Mucosa of descending colon (tissue), 3 donors: ENCODE measurements around the gene NCF2. TPM values are rescaled to one million over a fixed set of nuclear protein-coding genes. Genes with fewer than 3 reads are reported as not detected.

Experiments
- ATAC-seq: fragments of 200-7000 bp; cut with Tn5 transposase; one replicate; pipeline ENCODE4 v1.9.1; 2020; ENCODE audit warnings: mild to moderate bottlenecking, moderate library complexity
- DNase-seq, 3 donors: peaks; one replicate each; pipeline ENCODE4 v3.0.0-alpha.2; 2020
- H3K36me3 ChIP-seq: fragments of 200-600 bp; one replicate; pipeline ENCODE4 v1.8.0; 2021; ENCODE audit warnings: low read depth, mild to moderate bottlenecking
- H3K4me1 ChIP-seq: fragments of 200-600 bp; one replicate; pipeline ENCODE4 v1.8.0; 2021; ENCODE audit warnings: low read depth, mild to moderate bottlenecking
- H3K4me3 ChIP-seq: fragments of 200-600 bp; one replicate; pipeline ENCODE4 v1.8.0; 2021; ENCODE audit warnings: mild to moderate bottlenecking
- H3K9me3 ChIP-seq: fragments of 200-600 bp; one replicate; pipeline ENCODE4 v1.8.0; 2021; ENCODE audit warnings: mild to moderate bottlenecking
- intact Hi-C, 2 donors: fragments of 100-400 bp; cut with DNase I in 1 of 2; cut with micrococcal nuclease in 1 of 2; formaldehyde crosslinking; loops; one replicate each; pipeline versions ENCODE4 v1.11.0 to v1.11.1; 2022; cut with DNase I, micrococcal nuclease
- total RNA-seq, 3 donors: library from RNA; stranded (reverse); fragmentation: NEBNext Ultra II Directional in 2 of 3; extraction: Animal tissue kit (Norgen Biotek cat#: 25700) in 2 of 3; gene quantifications; one replicate each; pipeline versions ENCODE4 v1.2.1 to v1.2.4, GENCODE V29; 2021 to 2023
- TF ChIP-seq, protein P1 (sequence below): fragments of 200-600 bp; IDR thresholded peaks from one replicate; pipeline ENCODE4 v1.8.0; 2022; ENCODE audit warnings: antibody characterized with exemption, mild to moderate bottlenecking
- donor health status: DM: no; HTN: no; CAD: no; lungs with moderate emphysema.
- donor health status: DM: no; HTN: no; CAD: no.
- donor health status: DM: no; HTN: yes; CAD: no.

The NCF2 gene
- total RNA-seq, 3 donors from 2014 or later = 2.0 to 8.9 (median 8.3) TPM

DNA sequence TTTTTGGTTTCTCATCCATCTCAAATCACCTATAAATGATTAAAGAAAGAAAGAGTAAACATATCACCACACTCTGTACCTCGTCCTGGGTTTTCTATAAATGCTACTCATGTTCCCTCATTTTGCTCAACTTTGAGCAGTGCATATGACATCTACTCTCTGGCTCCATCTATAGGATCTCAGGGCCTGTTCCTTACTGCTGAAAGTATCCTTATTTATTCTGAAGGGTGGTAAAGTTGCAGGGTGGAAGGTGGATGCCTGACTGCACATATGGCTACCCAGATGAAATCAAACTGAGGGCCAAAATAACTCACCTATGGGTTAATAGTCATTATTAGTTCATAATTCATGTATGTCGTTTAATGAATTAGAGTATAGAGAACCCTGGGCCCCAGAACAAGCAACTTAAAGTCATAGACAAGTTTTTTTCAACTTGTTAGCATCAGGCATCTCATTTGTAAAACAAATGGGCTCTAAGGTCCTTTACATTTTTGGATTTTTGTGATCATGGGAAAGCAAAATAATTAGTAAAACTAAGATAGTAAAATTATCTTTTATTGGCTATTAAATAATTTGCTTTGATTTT, 46.5 kb downstream of the NCF2 start:
- Histone ChIP-seq H3K9me3 (no peaks in the 10 kb centered on the region), H3K36me3 (peaks cover 8% of the 10 kb centered on the region), H3K4me3 (no peak overlapping the region), H3K4me1 (peaks cover 3% of the 10 kb centered on the region)
- intact Hi-C loops = loop anchor here (5.0 to 10.0 kb wide), 3 partner anchors 69 to 261 kb away; partner anchors contain the start of gene SMG7 (in 1 of the 2)
- ATAC-seq (peak; percentile 92), DNase-seq (peak in 1 of 3 donors; percentile 59)
- TF ChIP-seq, protein P1, sequence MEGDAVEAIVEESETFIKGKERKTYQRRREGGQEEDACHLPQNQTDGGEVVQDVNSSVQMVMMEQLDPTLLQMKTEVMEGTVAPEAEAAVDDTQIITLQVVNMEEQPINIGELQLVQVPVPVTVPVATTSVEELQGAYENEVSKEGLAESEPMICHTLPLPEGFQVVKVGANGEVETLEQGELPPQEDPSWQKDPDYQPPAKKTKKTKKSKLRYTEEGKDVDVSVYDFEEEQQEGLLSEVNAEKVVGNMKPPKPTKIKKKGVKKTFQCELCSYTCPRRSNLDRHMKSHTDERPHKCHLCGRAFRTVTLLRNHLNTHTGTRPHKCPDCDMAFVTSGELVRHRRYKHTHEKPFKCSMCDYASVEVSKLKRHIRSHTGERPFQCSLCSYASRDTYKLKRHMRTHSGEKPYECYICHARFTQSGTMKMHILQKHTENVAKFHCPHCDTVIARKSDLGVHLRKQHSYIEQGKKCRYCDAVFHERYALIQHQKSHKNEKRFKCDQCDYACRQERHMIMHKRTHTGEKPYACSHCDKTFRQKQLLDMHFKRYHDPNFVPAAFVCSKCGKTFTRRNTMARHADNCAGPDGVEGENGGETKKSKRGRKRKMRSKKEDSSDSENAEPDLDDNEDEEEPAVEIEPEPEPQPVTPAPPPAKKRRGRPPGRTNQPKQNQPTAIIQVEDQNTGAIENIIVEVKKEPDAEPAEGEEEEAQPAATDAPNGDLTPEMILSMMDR = no peak

DNA sequence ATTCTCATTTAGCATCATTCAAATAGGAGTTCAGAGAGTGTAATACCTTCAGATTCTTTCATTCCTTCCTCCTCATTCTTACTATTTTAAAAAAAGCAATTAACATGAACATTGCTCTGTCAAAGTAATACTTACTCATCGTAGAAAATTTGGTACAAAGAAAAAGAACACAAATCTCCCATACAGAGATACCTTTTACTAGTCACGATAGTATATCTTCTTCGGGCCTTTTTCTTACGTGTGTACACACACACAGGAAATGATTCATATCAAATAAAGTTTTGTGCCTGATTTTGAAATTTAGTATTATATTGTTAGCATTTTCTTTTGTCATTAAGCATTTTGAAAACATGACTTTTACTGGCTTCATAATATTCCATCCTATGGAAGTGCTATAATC, 52.9 kb downstream of the NCF2 start:
- H3K36me3 ChIP-seq = no peaks in the 10 kb centered on the region

DNA sequence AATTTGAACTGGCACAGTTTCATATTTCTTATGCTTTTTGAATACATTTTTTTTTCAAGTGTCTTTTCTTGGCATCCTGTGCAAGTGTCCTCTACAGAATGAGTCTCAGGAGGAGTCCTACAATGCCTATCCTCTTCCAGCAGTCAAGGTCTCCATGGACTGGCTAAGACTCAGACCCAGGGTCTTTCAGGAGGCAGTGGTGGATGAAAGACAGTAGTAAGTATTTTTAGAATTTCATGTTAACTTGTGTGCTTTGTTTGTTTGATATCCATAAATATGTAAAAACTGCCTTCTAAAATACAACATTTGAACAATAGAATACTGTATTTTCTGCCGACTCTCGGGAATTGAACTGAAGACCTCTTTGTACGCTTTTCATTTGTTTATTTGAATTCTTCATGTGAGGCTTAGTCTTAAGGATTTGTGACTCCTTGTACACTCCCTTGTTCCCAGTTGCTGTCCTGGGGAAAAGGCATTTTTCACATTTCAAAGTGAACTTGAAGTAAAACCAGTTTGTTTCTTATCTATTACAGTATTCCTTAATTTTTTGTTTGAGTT, 56.6 kb downstream of the NCF2 start:
- DNase-seq = no peak
- TF ChIP-seq, protein P1 = no peak
- ATAC-seq = no peak
- H3K36me3 ChIP-seq = no peaks in the 10 kb centered on the region
- intact Hi-C loops = no loop called here
- H3K4me3 ChIP-seq = no peak overlapping the region
- no peaks in the 10 kb centered on the region for H3K9me3 ChIP-seq
- no peaks in the 10 kb centered on the region for H3K4me1 ChIP-seq

More for the DNA sequence above, 52.9 kb downstream of the NCF2 start:
- H3K9me3 ChIP-seq = no peaks in the 10 kb centered on the region
- no peaks in the 10 kb centered on the region for H3K4me1 ChIP-seq
- H3K4me3 ChIP-seq = no peak overlapping the region
- DNase-seq = no peak
- intact Hi-C loops = no loop called here
- TF ChIP-seq, protein P1 = no peak
- no peak for ATAC-seq

DNA sequence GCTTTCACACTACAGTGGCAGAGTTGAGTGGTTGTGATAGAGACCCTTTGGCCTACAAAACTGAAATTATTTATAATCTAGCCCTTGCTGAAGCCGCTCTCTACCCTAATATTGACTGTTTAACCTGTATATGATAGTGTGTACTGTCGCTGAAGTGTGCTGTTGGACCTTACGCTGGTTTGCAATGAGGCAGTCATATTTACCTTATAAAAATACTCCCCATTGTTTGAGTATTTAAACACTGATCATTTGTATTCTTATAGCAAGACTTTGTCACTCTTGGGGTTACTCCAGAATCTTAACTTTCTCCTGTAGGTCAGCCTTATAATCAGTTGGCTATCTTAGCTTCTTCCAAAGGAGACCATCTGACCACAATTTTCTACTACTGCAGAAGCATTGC, 61.7 kb downstream of the NCF2 start:
- DNase-seq = no peak

DNA sequence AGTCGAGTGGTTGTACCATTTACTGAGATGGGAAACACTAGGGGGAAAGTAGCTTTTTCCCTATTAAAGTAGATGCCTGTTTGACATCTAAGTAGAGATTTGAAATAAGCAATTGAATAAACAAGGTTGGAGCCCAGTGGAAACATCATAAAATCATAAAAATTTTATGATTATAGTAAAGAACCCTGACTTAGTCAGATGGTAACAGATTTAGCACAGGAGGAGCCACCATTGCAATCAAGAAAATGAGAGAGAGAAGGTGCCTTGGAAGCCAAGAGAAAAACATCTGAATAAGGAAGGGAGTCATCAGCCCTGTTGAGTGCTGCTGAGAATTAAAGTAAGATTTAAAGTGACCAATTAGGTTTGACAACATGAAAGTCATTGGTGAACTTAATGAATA, 68.2 kb downstream of the NCF2 start:
- intact Hi-C loops = no loop called here
- Histone ChIP-seq H3K4me1 (no peaks in the 10 kb centered on the region), H3K4me3 (no peak overlapping the region), H3K9me3 (no peaks in the 10 kb centered on the region), H3K36me3 (no peaks in the 10 kb centered on the region)
- TF ChIP-seq, protein P1 = no peak
- ATAC-seq = peak; percentile 80
- no peak for DNase-seq

More for the DNA sequence above, 61.7 kb downstream of the NCF2 start:
- ATAC-seq = no peak
- no peak overlapping the region for H3K4me3 ChIP-seq
- no peaks in the 10 kb centered on the region for H3K4me1 ChIP-seq
- H3K36me3 ChIP-seq = no peaks in the 10 kb centered on the region
- intact Hi-C loops = no loop called here
- TF ChIP-seq, protein P1 = no peak
- no peaks in the 10 kb centered on the region for H3K9me3 ChIP-seq
